Measurements from ENCODE around the gene CUX1. TPM values are rescaled to one million over a fixed set of nuclear protein-coding genes. Genes with fewer than 3 reads are reported as not detected.

Gene CUX1
- total RNA-seq, 1 experiment from 2014 or later: 39.6 TPM

- no peaks in the 10 kb centered on the region for H3K4me1 ChIP-seq (ENCODE audit: insufficient read depth, low read length)
- ATAC-seq (no peak), DNase-seq (no peak)
- ChIA-PET CTCF (no interaction called here), POLR2A (ENCODE audit: unreplicated experiment) (no interaction called here)
- no peak overlapping the region for H3K9ac ChIP-seq (ENCODE audit: low read length)
- H3K9me3 ChIP-seq (ENCODE audit: low read length): no peaks in the 10 kb centered on the region
- H3K27ac ChIP-seq (ENCODE audit: low read length): no peak overlapping the region
- no peaks in the 10 kb centered on the region for H3K36me3 ChIP-seq (ENCODE audit: low read depth, low read length)
- H3K27me3 ChIP-seq (ENCODE audit: low read length): no peaks in the 10 kb centered on the region; the same call in none of the 2 replicates
- H4K20me1 ChIP-seq (ENCODE audit: low read length): no peaks in the 10 kb centered on the region
- H2AFZ ChIP-seq (ENCODE audit: low read length): no peak overlapping the region
- no peaks in the 10 kb centered on the region for H3K9me2 ChIP-seq (replicated peaks; ENCODE audit: low read length)
- no peaks in the 10 kb centered on the region for H3F3A ChIP-seq (ENCODE audit: low read length, unreplicated experiment)
- intact Hi-C loops (cut with micrococcal nuclease): no loop called here
- no peak overlapping the region for H3K4me2 ChIP-seq (ENCODE audit: low read length)
- H3K4me3 ChIP-seq (ENCODE audit: low read length): no peak overlapping the region
- TF ChIP-seq CTCF (conservative IDR thresholded peaks at IDR 0.05; ENCODE audit: low read depth, low read length) (no peak), EZH2phosphoT487 (IDR thresholded peaks at IDR 0.05; ENCODE audit: borderline replicate concordance, low read length) (no peak), EZH2 (IDR thresholded peaks at IDR 0.05; ENCODE audit: low read length, unreplicated experiment) (no peak)
- no peaks in the 10 kb centered on the region for H3K79me2 ChIP-seq (ENCODE audit: low read length)
- BruUV-seq (replicated peaks): no TSS peak
Measured at GRCh38 chr7:101780281-101780680, 37.1 kb upstream of the CUX1 start.

DNA sequence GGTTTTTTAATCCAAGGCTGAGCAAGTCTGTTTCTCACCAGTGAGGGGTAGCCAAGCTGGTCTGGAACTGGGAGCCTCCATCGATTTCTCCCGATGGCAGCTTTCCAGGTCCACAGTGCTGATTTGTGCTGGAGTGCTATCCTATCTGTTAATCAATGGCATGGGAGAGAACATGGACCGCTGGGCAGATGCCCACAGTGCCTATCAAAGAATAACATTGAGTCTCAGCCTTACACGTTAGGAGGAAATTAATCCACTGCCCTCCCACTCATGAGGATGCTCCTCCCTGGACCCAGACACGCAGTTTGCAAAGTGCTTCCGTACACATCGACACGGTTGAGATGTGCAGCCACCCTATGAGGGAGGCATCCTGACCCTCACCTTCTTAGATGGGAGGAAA is 36.0 kb upstream of the CUX1 start:
- TF ChIP-seq CTCF (conservative IDR thresholded peaks at IDR 0.05; ENCODE audit: low read depth, low read length) (no peak), EZH2 (IDR thresholded peaks at IDR 0.05; ENCODE audit: low read length, unreplicated experiment) (no peak), EZH2phosphoT487 (IDR thresholded peaks at IDR 0.05; ENCODE audit: borderline replicate concordance, low read length) (no peak)
- Histone ChIP-seq H3K4me2 (ENCODE audit: low read length) (no peak overlapping the region), H3K36me3 (ENCODE audit: low read depth, low read length) (no peaks in the 10 kb centered on the region), H3K9me2 (replicated peaks; ENCODE audit: low read length) (no peaks in the 10 kb centered on the region), H3F3A (ENCODE audit: low read length, unreplicated experiment) (no peaks in the 10 kb centered on the region), H3K79me2 (ENCODE audit: low read length) (no peaks in the 10 kb centered on the region), H3K4me3 (ENCODE audit: low read length) (no peak overlapping the region), H3K9me3 (ENCODE audit: low read length) (no peaks in the 10 kb centered on the region), H3K27me3 (ENCODE audit: low read length) (no peaks in the 10 kb centered on the region), H3K9ac (ENCODE audit: low read length) (no peak overlapping the region), H2AFZ (ENCODE audit: low read length) (no peak overlapping the region), H3K27ac (ENCODE audit: low read length) (no peak overlapping the region), H4K20me1 (ENCODE audit: low read length) (no peaks in the 10 kb centered on the region), H3K4me1 (ENCODE audit: insufficient read depth, low read length) (no peaks in the 10 kb centered on the region)
- intact Hi-C loops (cut with micrococcal nuclease): no loop called here
- no TSS peak for BruUV-seq (replicated peaks)
- CTCF ChIA-PET: interaction anchor here (0.6 kb wide), 1 partner anchor 18 kb away, joined by 11 read pairs; no protein-coding TSS in a partner anchor
- POLR2A ChIA-PET (ENCODE audit: unreplicated experiment): no interaction called here
- DNase-seq (no peak), ATAC-seq (no peak)

GRCh38 chr7:101782476-101782875 is 35.0 kb upstream of the CUX1 start:
- Histone ChIP-seq H3K36me3 (ENCODE audit: low read depth, low read length) (no peaks in the 10 kb centered on the region), H2AFZ (ENCODE audit: low read length) (no peak overlapping the region), H3K27me3 (ENCODE audit: low read length) (no peaks in the 10 kb centered on the region), H3K4me1 (ENCODE audit: insufficient read depth, low read length) (no peaks in the 10 kb centered on the region), H3K79me2 (ENCODE audit: low read length) (no peaks in the 10 kb centered on the region), H3K9me2 (replicated peaks; ENCODE audit: low read length) (no peaks in the 10 kb centered on the region), H3K9ac (ENCODE audit: low read length) (no peak overlapping the region), H3K9me3 (ENCODE audit: low read length) (no peaks in the 10 kb centered on the region), H4K20me1 (ENCODE audit: low read length) (no peaks in the 10 kb centered on the region), H3K27ac (ENCODE audit: low read length) (no peak overlapping the region), H3K4me3 (ENCODE audit: low read length) (no peak overlapping the region), H3K4me2 (ENCODE audit: low read length) (no peak overlapping the region), H3F3A (ENCODE audit: low read length, unreplicated experiment) (no peaks in the 10 kb centered on the region)
- DNase-seq (no peak), ATAC-seq (no peak)
- no TSS peak for BruUV-seq (replicated peaks)
- TF ChIP-seq CTCF (conservative IDR thresholded peaks at IDR 0.05; ENCODE audit: low read depth, low read length): no peak
- TF ChIP-seq EZH2 (IDR thresholded peaks at IDR 0.05; ENCODE audit: low read length, unreplicated experiment): no peak
- TF ChIP-seq EZH2phosphoT487 (IDR thresholded peaks at IDR 0.05; ENCODE audit: borderline replicate concordance, low read length): no peak
- POLR2A ChIA-PET (ENCODE audit: unreplicated experiment): no interaction called here
- intact Hi-C loops (cut with micrococcal nuclease): no loop called here
- CTCF ChIA-PET: no interaction called here
